Activated T-cell treated with anti-CD3 and anti-CD28 coated beads for 48 hours (primary cell): ENCODE results near the gene NFX1.
A peak's percentile ranks its signal among the peaks of the same experiment; 100 is the strongest.

Experiments
- DNase-seq: peaks from one replicate; pipeline ENCODE4 v3.0.0-alpha.2; 2020; ENCODE audit warnings: low read depth

The NFX1 gene

DNA sequence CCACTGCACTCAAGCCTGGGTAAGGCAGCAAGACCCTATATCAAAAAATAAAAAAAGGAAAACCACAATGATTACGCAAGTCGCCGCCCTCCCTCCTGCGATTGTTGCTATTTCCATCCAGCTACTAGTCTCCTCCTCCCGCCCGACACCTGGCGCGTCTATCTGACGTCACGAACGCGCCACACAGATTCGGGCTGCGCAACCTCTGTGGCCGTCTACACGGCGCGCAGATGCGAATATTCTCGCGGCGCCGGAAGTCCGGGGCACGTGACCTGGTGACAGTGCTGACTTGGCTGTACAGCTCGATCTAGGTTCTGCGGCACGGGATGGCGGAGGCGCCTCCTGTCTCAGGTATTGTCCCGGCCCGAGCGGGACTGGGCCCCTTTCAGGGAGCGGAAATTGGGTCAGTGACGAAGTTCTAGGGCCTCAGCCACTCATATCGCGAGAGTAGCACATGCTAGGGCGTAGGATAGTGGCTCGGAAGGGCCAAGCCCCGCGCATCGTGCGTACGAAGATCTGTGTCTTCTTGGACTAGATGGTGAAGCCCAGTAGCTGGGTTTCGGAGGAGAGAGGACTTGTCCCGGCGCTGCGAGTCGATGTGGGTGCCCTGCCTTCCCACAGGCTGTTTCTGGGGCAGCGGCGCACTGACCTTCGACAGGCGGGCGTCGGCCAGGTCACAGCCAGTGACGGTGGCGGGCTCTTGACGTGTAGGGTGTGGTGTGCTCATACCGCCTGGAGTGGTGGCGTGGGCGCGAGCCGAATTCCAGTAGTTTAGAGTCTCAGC, at the start of gene NFX1:
Gene NFX1, plus strand, starts transcription at position 270 of the 784 bp plus-strand sequence. Its CDS starts 57 bp downstream, at position 327.
- DNase-seq: peak; percentile 96

DNA sequence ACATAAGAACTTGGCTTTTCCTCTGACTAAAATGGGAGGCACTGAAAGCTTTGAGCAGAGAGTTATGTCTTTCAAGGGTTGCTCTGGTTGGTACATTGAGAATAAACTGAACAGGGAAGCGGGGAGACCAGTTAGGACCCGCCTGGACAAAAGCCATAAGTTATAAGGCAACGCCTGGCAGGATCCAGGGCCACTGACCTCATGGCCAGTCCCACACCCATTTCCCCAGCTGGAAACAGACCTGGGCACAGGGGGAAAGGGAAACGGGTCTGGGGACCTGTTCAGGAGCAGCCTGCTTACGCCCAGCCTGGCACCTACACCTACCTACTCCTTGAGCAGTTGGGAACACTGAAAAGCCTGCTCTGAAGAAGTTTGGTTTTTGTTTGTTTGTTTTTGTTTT, 49.0 kb upstream of the NFX1 start:
- no peak for DNase-seq

DNA sequence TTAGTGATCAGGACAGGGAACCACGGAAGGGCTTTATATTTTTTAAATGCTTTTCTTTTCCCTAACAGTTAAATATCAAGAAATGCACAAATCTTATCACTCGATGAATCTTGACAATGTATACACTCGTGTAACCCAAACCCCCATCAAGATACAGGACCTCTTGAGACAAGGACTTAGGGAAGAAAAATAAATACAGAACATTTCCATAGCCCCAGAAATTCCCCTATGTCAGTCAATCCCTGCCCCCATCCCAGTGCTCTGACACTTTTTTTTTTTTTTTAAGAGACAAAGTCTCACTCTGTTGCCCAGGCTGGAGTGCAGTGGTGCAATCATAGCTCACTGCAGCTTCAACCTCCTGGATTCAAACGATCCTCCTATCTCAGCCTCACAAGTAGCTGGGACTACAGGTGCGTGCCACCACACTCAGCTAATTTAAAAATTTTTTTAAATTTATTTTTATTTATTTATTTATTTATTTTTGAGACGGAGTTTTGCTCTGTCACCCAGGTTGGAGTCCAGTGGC, 47.6 kb upstream of the NFX1 start:
- no peak for DNase-seq

DNA sequence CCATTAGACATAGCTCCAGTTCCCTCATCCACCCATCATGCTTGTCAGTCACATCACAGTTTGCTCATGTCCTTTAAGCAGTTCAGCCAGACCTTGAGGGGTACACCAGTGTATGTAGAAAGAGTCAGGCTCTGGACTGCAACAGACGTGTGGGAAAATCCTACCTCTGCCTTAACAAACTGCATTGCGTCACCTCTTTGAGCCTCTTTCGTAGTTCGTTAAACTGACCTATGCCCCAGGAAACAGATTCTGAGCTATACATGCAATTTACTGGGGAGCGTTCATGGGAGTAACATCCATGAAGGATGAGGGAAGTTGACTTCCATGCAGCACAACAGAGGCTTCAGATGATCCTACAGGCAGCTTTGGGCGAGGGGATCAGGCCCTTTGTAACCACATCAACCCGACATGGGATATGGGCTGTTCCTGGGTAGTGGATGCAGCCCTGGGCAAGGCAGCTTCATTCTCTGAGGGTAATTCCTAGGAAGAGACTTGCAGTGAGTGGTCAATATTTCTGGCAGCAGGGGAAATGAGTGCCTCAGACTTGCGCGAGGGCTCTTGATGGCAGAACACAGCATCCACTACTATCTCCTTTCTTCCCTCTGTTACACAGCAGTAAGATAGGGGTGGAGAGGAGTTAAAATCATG, 46.1 kb upstream of the NFX1 start:
- DNase-seq: no peak

DNA sequence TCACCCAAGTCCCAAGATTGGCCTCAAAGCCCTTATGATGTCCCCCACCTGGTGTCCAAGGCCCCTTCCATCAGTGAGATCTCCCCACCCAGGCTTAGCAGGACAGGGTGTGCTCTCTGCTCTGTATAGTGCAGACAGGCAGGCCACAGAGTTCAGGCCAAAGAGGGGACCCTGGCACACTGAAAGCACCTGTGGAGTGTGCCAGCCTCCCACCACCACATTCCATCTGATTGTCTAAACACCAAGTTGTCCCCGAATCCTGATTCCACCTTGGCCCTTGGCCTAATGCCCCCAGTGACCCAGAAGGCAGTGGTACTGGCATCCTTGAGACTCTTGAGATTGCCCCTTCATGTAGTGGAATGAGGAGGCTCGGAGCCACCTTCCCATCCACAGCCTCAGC, 45.0 kb upstream of the NFX1 start:
- DNase-seq: no peak

DNA sequence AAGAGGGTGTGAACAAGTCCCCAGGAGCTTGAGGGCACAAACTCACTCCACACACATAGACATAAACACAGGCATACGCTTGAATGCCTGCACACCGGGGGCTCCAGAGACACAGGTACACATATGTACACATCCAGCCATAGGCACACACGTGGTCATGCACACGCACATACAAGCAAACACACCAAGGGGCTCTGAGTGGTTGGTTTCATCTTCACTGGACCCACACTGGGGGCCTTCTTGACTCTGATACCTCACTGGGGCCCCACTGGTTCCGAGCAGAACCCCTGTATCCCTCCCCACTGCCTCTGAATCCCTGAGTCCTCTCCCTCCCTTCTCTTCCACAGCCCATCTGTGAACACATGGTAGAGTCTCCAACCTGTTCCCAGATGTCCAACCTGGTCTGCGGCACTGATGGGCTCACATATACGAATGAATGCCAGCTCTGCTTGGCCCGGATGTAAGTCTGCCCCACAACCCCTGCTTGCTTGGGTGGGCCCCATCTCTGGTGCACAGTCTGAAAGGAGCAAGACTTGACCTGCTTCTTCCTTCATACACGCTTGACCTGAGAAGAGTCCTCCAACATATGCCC, 44.0 kb upstream of the NFX1 start:
- DNase-seq: no peak

DNA sequence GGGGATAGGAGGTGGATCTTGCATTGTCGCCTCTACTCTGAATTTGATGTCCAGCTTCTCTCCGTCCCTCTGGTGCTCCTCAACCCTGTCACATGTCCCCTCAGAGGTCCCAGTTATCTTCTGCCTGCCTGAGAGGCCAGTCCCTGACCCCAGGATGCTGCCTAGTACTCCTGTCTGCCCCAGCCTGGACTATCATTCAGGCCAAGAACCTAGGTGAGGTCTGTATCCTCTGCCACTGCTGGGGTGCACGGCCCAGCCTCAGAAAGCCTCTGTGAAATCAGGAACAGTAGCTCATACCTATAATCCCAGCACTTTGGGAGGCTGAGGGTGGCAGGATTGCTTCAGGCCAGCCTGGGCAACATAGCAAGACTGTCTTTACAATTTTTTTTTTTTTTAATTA, 41.7 kb upstream of the NFX1 start:
- no peak for DNase-seq

DNA sequence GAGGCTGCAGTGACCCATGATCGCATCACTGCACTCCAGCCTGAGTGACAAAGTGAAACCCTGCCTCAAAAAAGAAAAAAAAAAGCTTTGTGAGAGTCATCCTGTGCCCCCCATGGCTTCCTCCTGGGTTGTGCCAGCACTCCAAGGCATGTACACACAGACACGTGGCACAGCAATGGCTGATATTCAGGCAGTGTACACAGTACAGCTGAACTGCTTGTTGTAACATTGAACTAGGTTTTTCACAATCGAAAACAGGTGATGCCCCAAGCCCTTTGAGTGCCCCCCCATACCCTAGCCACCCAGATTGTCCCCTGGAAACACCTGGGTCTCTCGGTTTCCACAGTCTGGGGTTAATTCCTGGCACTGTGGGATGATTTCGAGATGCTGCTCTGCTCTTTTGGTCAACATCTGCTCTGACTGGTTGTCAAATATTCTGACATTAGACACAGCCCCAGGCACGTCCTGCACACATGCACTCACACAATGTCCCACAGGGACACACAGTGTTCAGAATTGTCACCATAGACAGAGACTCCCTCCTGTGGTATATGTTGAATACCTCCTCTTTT, 41.1 kb upstream of the NFX1 start:
- no peak for DNase-seq

DNA sequence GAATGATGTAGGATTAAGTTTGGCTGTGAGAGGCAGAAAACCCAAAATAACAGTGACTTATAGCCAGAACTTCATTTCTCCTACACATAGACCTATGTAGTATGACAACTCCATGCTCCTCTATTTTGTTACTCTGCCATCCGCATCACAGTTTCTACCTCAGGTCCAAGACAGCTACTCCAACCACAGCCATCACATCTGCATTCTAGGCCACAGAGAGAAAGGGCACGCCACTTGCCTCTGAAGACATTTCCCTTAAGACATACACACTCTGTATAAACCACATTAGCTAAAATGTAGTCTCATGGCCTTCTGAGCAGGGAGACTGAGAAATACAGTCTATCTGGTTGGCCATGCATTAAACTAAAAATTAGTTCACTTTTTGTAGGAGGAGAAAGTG, 40.3 kb upstream of the NFX1 start:
- DNase-seq: no peak

DNA sequence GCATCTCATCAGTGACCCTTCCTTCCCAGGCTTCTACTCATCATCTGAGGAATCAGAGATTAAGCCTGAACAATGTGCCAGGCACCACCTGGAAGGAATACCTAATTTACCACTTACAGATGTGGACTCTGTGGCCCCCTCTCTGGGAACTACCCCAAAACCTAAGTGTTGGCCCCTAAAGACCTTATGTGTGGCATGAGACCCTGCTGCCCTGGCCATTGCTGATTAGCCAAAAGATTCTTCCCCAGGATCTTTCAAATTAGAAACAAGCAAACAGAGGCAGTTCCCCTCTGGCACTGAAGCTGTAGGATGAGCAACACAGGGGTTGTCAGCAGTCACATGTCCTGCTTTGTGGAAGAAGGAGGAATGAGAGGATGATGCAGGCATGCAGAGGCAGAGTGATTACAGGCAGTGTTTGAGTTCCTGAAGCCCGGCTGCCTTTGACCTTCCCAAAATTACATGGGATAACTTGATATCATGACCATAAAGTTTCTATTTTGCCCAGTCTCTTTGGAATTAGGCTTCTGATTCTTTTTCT, 39.8 kb upstream of the NFX1 start:
- DNase-seq: no peak

DNA sequence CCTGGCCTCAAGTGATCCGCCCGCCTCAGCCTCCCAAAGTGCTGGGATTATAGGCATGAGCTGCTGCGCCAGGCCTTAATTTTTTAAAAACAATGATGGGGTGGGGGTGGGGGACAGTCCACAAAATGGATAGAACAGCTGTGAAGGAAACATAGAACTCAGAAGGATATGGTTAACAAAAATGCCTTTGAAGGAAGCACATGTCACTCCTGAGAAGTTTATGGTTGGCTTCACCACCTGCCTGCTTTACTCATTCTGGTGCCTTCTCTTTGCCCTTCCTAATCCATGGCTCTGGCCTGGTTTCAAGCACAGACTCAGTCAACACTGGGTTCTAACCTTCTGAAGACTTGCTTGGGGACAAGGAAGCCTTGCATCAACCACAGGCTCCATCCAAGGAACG, 36.1 kb upstream of the NFX1 start:
- no peak for DNase-seq

DNA sequence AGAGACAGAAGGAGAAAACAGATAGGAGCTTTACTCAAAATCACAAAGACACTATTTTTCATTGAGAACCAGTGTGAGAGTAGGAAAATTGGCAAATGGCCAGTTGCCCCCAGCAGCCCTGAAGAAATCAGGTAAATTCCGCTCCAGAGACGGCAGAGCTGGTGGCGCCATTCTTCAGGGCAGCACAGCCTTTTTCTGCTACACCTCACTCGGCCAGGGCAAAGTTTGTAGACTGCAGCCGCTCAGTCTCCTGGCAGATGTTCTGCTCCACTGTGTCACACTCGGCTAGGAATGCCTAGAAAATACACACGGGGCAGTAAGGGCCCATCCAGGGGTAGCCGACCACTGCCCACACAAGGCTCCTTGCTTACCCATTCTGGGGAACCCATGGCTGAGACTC, 35.3 kb upstream of the NFX1 start:
- DNase-seq: no peak

DNA sequence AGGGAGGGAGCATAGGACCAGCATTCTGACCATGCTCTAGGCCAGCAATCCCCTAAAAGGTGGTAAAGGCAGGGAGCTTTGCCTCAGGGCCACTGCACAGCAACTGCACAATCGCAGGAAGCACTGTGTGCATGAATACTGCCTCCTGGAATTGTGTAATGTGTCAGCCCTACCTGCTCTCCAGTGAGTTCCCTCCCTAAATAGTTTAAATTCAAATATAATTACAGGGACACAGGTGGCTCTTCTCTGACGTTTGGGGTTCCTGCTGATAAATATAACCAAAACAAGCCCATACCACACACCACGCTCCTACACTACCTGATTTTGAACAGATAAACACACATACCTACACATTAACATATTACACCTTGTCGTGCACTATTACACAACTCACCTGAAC, 34.8 kb upstream of the NFX1 start:
- DNase-seq: no peak

DNA sequence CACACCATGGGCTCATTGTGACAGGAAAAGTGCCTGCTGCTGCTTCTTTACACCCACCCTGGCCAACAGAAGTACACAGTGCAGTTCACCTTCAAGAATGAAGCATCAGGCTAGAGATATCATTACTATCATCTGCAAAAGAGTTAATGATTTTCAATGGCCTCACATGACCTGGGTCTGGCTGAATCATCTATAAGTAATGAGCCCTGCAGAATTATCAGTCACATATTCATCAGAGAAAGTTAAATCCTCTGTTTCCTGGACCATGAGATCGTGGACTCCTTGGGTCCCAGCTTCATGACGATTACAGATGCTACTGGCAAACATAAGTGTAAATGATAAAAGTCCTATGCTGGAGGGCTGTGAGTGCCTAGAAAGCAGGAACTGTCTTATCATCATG, 34.1 kb upstream of the NFX1 start:
- DNase-seq: no peak

DNA sequence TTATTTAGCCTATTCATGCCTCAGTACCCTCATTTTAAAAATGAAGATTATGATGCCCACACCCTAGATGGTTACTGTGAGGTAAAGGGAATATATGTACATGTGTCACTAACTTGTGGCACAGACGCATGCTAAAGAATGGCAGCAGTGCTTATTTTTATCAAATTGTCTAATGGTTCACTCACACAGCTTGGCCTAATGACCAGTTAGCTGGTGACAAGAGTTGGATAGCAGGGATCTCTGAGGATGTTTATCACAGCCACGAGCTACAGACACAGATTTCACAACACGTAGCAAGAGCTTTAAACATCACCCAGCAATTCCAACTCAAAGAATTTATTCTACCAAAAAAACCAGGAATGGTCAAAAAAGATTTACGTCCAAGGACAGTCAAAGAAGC, 33.0 kb upstream of the NFX1 start:
- DNase-seq: no peak

DNA sequence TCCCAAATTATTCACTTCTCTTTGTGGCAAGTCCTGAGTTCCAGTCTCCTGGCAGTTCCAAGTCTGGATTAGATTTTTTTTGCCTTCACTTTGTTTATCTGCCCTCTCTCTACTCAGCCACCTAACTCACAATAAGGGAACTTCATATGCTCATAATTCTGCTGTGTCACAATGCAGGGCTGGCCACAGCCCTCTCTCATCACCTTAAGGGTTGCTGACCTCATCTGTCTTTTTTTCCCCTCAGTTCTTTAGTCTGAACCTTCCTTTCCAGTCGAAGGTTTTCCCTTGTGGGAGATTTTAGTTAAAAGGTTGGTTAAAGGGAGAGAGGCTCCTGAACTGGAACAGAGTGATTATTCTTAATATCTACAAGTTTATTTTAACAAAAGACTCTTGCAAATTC, 29.9 kb upstream of the NFX1 start:
- no peak for DNase-seq

DNA sequence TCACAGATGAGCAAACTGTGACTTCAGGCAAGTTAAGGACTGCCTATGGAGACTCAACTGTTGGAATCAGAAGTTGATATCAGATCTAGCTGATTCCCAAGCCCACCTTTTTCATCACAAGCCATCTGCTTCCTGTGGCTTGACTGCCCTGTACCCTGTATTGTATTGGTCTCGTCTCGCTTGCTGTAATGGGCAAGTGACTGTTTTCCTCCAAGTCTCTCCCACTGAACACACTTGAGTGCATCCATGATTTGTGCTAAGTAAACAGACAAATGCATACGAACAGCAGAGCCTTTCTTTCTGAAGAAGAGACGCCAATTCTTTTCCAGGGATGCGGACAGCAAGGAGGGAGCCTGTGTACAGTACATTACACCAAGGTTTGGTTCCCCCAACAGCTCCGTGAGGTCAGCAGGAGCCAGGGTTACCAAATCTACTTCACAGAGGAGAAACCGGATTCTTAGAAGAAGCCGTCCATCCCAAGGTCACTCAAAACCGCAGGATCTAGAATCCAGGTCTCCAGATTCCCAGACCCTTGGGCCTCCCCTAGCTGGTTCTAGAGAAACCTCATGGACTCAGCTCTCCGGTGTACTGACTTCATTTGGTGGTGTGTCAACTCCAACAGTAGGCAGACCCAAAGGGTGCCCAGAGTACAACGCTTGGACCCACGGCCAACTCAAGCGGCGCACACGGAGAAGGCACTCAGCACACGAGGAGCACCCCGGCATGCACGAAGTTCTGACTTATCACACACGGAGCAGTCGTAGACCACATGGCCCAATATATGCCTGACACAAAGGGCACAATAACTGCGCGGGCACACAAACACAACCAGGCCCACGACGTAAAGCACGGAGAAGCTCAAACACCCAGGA, 26.9 kb upstream of the NFX1 start:
- DNase-seq: no peak

DNA sequence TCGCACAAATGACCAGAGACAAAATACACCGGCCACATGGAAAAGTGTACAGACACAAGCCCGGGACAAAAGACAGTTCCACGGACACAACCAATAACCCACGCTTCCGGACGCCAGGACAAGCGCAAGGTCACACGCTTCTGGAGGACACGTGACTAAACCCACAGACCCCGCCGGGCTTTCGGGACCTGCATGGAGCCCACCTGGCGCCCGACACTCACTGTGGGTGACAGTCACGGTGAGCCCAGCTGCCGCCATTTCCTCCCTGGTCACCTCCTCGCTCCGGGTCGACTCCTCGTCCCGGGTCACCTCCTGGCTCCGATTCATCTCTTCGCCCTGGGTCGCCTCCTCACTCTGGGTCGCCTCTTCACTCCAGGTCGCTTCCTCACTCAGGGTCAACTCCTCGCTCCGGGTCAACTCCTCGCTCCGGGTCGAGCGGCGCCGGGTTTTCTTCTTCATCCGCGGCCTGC, 26.3 kb upstream of the NFX1 start:
- peak; percentile 27 for DNase-seq

DNA sequence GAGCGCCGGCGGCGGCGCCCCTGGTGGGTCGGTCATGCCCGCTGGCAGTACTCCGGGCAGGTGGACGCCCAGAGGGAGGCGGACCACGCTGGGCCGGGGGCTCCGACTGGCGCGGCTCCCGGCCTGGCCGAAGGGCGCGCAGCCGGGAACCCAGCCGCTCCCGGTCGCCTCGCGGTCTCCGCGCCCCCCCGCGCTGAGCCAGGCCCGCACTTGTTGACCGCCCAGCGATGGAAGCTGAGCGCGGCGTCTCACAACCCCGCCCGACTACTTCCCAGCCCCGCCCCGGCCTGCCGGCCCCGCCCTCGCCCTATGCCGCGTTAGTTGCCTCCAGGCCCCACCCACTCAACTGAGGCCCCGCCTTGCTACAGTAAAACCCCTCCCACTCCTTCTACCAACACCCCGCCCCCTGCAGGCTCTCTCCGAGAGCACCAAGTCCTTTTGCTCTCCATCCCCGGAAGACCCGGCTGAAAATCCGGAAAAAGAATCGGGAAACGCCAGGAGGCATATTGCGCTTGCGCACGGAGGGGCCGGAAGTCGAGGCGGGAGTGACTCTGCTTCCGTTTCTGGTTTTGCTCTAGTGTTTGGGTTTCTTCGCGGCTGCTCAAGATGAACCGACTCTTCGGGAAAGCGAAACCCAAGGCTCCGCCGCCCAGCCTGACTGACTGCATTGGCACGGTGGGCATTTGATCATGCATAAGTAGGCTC, 25.7 kb upstream of the NFX1 start, which contains the start of the genes BAG1 and CHMP5:
Gene BAG1, minus strand, starts transcription at position 236 of the 705 bp plus-strand sequence.
Gene CHMP5, plus strand, starts transcription at position 577 of the 705 bp plus-strand sequence. Its CDS starts 30 bp downstream, at position 607.
- DNase-seq: peak; percentile 99

DNA sequence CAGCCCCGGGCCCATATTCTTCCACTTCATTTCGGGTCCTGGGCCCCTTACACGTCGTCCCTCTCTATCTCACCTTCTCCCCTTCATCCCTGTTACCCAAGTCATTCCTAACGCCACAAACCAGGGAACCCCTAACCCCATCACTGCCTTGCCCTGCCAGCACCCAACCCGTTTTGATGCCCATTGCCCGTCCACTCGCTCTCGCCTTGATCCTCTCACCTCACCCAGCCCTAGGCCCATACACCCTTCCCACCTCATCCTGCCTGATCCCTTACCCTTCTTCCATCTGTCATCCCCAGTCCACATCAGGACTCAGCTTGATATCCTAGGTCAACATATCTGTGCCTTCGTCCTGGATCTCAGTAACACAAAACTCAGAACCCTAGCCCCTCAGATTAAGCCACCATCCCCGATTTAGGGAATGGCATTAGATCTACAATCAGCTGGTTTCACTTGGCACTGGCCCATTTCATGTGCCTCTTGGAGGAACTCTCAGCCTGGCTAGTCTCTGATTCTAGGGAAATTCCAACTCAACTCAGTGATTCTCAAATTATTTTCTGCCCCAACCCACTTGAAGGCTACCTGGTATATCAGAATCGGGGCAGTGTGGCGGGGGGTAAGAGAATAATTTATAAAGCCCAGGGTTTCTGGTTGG, 25.0 kb upstream of the NFX1 start:
- no peak for DNase-seq
